BE2C (cell line): Measurements from ENCODE around the gene LILRA6.
"Not testable (repeated sequence)": the region's sequence is repeated elsewhere in the genome, so short reads cannot be mapped to it uniquely, and the experiment has no call there.

ENCODE experiments used
- DNase-seq: peaks from one replicate; pipeline ENCODE4 v3.0.0-alpha.2; 2020
- H3K27me3 ChIP-seq: fragments of 250-450 bp; sonication (Bioruptor Pico); 2 replicates; pipeline ENCODE4 v1.5.1; 2020; ENCODE audit warnings: mild to moderate bottlenecking
- H3K36me3 ChIP-seq: fragments of 250-450 bp; sonication (Bioruptor Pico); 2 replicates; pipeline ENCODE4 v1.5.1; 2020; ENCODE audit warnings: mild to moderate bottlenecking
- H3K4me1 ChIP-seq: fragments of 250-450 bp; sonication (Bioruptor Pico); 2 replicates; pipeline ENCODE4 v1.5.1; 2020
- H3K4me3 ChIP-seq: 2 replicates; pipeline ENCODE4 v1.5.1; 2011; ENCODE audit warnings: low read depth, low read length
- H3K9me3 ChIP-seq: fragments of 250-450 bp; sonication (Bioruptor Pico); 2 replicates; pipeline ENCODE4 v1.5.1; 2020
- CTCF ChIP-seq: IDR thresholded peaks from 2 replicates; pipeline ENCODE4 v1.5.1; 2012; ENCODE audit warnings: mild to moderate bottlenecking, low read depth, low read length

LILRA6 gene

GRCh38 chr19:54252243-54252642, 9.7 kb upstream of the LILRA6 start:
- TF ChIP-seq CTCF = no peak
- Histone ChIP-seq H3K4me3 (no peak overlapping the region), H3K4me1 (no peaks in the 10 kb centered on the region), H3K9me3 (no peaks in the 10 kb centered on the region), H3K36me3 (no peaks in the 10 kb centered on the region), H3K27me3 (peaks cover 81% of the 10 kb centered on the region)
- DNase-seq = no peak

- no peak for TF ChIP-seq CTCF
- Histone ChIP-seq H3K4me3 (no peak overlapping the region), H3K4me1 (no peaks in the 10 kb centered on the region), H3K9me3 (no peaks in the 10 kb centered on the region), H3K36me3 (no peaks in the 10 kb centered on the region), H3K27me3 (peaks cover 57% of the 10 kb centered on the region)
- no peak for DNase-seq
These were observed 5.5 kb upstream of the LILRA6 start for GRCh38 chr19:54248016-54248601.

GRCh38 chr19:54247106-54247930, 4.7 kb upstream of the LILRA6 start:
- no peaks in the 10 kb centered on the region for H3K36me3 ChIP-seq
- TF ChIP-seq CTCF = no peak
- no peak overlapping the region for H3K4me3 ChIP-seq
- no peaks in the 10 kb centered on the region for H3K9me3 ChIP-seq
- peaks cover 49% of the 10 kb centered on the region for H3K27me3 ChIP-seq
- no peak for DNase-seq
- H3K4me1 ChIP-seq = no peaks in the 10 kb centered on the region

GRCh38 chr19:54245936-54246335, 3.3 kb upstream of the LILRA6 start:
- Histone ChIP-seq H3K27me3 (peaks cover 44% of the 10 kb centered on the region), H3K4me1 (no peaks in the 10 kb centered on the region), H3K9me3 (no peaks in the 10 kb centered on the region), H3K36me3 (no peaks in the 10 kb centered on the region), H3K4me3 (no peak overlapping the region)
- no peak for DNase-seq
- TF ChIP-seq CTCF = no peak

GRCh38 chr19:54243809-54244208, 1.2 kb upstream of the LILRA6 start:
- H3K36me3 ChIP-seq, DNase-seq, H3K9me3 ChIP-seq, H3K4me1 ChIP-seq, H3K4me3 ChIP-seq: not testable (repeated sequence)
- H3K27me3 ChIP-seq = peaks cover 39% of the 10 kb centered on the region

GRCh38 chr19:54242234-54242633, 356 bp downstream of the LILRA6 start:
- not testable (repeated sequence) for H3K9me3 ChIP-seq, H3K4me1 ChIP-seq, H3K36me3 ChIP-seq, H3K4me3 ChIP-seq, DNase-seq
- H3K27me3 ChIP-seq = peaks cover 40% of the 10 kb centered on the region

GRCh38 chr19:54240372-54241336, 1.9 kb downstream of the LILRA6 start:
- not testable (repeated sequence) for H3K36me3 ChIP-seq

GRCh38 chr19:54239491-54240371, 2.9 kb downstream of the LILRA6 start:
- not testable (repeated sequence) for H3K36me3 ChIP-seq, H3K9me3 ChIP-seq, H3K4me3 ChIP-seq, DNase-seq, H3K4me1 ChIP-seq
- peaks cover 35% of the 10 kb centered on the region for H3K27me3 ChIP-seq

More at GRCh38 chr19:54240372-54241336, 1.9 kb downstream of the LILRA6 start:
- not testable (repeated sequence) for H3K4me1 ChIP-seq, H3K9me3 ChIP-seq, H3K4me3 ChIP-seq, DNase-seq
- H3K27me3 ChIP-seq = peaks cover 38% of the 10 kb centered on the region
